ENCODE measurements around the gene METTL26.

GRCh38 chr16:586047-586644, 50.0 kb downstream of the METTL26 start:
- TF ChIP-seq EZH2 (IDR thresholded peaks at IDR 0.05; ENCODE audit: borderline replicate concordance, low read length) = no peak
- TF ChIP-seq CTCF (conservative IDR thresholded peaks at IDR 0.05 in 1 of 2, IDR thresholded peaks at IDR 0.05 in 1 of 2; ENCODE audit: extremely low read depth in 1 of 2, insufficient read depth in 1 of 2, low read depth in 1 of 2, low read length in 2 of 2) = no peak
